Nephron (organoid): ENCODE measurements around the gene USHBP1.

Source experiments
- H3K27ac Mint-ChIP-seq, 3 experiments: 2 replicates each; pipeline ENCODE4 v1.8.0; 2020; ENCODE audit warnings: mixed read lengths in 3 of 3, mild to moderate bottlenecking in 2 of 3, moderate library complexity in 1 of 3
- H3K27me3 Mint-ChIP-seq: 2 replicates; pipeline ENCODE4 v1.8.0; 2021; ENCODE audit warnings: low read depth, mild to moderate bottlenecking, moderate library complexity, mixed read lengths
- H3K36me3 Mint-ChIP-seq: 2 replicates; pipeline ENCODE4 v1.8.0; 2020; ENCODE audit warnings: low read depth, mixed read lengths
- H3K4me1 Mint-ChIP-seq: 2 replicates; pipeline ENCODE4 v1.8.0; 2020; ENCODE audit warnings: mixed read lengths
- H3K4me3 Mint-ChIP-seq, 3 experiments: 2 replicates each; pipeline ENCODE4 v1.8.0; 2020; ENCODE audit warnings: mild to moderate bottlenecking in 3 of 3, mixed read lengths in 3 of 3, moderate library complexity in 2 of 3
- H3K9me3 Mint-ChIP-seq: 2 replicates; pipeline ENCODE4 v1.8.0; 2020; ENCODE audit warnings: mixed read lengths
- CTCF ChIP-seq, 3 experiments: fragments of 200-600 bp; sonication (generic); IDR thresholded peaks; one replicate each; pipeline ENCODE4 v1.5.0; 2021; ENCODE audit warnings: antibody characterized with exemption in 3 of 3; ENCODE audit not compliant: unreplicated experiment in 3 of 3

Gene USHBP1

DNA sequence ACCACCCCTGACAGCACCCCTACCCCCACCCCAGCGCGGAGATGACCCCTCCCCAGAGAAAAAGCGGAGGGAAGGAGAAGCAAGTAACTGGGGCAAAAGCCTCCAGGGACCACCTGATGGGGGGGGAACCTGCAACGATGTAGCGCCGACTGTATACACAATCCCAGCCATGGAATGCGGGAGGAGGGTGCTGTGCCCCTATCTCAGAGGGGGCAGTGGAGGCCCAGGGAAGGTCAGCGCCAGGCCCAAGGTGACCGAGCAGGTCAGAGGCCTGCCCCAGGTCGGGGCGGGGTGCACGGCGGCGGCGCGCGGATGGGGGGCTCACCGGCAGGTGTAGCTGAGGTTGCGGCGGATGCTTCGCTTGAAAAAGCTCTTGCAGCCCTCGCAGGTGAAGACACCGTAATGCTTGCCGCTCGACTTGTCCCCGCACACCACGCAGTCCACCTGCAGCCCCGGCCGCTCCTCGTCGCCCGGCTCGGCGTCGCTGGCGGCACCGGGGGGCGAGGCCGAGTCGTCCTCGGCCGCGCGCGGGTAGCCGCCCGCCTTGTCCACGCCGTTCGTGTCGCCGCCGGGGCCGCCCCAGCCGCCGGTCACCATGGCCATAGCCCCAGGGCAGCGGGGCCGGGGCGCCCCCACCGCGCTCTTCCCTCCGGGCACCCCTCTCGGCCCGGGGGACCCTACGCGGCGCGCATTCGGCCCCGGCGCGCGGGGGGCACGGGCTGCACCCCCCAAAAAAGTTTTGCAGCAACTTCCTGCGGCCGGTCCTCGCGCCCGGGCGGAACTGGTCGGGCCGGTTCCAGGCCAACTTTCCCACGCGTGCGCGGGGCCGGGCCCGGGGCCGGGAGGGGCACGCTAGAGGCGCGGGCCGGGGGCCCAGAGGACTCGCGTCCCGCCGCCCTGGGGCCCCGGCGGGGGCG lies 19.7 kb downstream of the USHBP1 start:
- H3K27me3 Mint-ChIP-seq, result peaks cover 8% of the 10 kb centered on the region
- peaks cover 40% of the 10 kb centered on the region for H3K4me1 Mint-ChIP-seq
- H3K36me3 Mint-ChIP-seq, result no peaks in the 10 kb centered on the region

GRCh38 chr19:17243830-17244617 lies 20.5 kb downstream of the USHBP1 start:
- peaks cover 37% of the 10 kb centered on the region for H3K4me1 Mint-ChIP-seq
- peak overlapping the region; percentile 87 to 94 (median 90) for H3K27ac Mint-ChIP-seq
- H3K4me3 Mint-ChIP-seq, result peak overlapping the region; percentile 90 to 94 (median 93)
- H3K27me3 Mint-ChIP-seq, result peaks cover 8% of the 10 kb centered on the region
- no peaks in the 10 kb centered on the region for H3K36me3 Mint-ChIP-seq
- no peak for TF ChIP-seq CTCF (IDR thresholded peaks at IDR 0.05; ENCODE audit: unreplicated experiment in 3 of 3)
- no peaks in the 10 kb centered on the region for H3K9me3 Mint-ChIP-seq

More for the DNA sequence above, 19.7 kb downstream of the USHBP1 start:
- Mint-ChIP-seq H3K4me3 (peak overlapping the region; percentile 90 to 94 (median 93)), H3K27ac (peak overlapping the region; percentile 80 to 94 (median 87)), H3K9me3 (no peaks in the 10 kb centered on the region)
- TF ChIP-seq CTCF (IDR thresholded peaks at IDR 0.05; ENCODE audit: unreplicated experiment in 3 of 3), result no peak

DNA sequence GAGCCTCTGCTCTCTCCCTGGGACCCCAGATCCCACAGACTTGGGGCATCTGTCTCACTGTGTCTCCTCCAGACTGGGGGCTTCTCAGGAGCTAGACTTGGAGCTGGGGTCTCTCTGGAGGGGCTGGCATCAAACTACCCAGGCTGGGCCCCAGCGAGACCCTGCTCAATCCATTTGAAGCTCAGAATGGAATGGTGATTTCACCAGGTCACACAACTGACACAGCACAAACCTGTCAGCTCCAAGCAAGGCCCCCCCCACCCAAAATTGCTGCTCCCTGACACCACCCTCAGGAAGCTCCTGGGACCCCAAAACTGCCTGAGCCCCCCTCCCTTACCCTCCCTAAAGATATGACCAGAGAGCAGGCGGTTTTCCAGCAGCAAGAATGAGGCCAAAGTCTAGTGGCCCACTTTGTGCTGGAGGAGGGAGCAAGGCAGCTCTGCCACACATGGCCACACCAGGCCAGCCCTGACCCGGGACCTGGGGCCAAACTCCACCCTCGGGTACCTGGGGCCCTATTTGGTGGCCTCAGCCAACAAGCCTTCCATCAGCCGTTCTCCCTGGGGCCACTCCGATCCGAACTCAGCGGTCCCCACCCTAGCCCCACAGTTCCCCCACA lies 21.2 kb downstream of the USHBP1 start:
- peaks cover 7% of the 10 kb centered on the region for H3K27me3 Mint-ChIP-seq
- no peaks in the 10 kb centered on the region for H3K9me3 Mint-ChIP-seq
- no peak for TF ChIP-seq CTCF (IDR thresholded peaks at IDR 0.05; ENCODE audit: unreplicated experiment in 3 of 3)
- peaks cover 30% of the 10 kb centered on the region for H3K4me1 Mint-ChIP-seq
- H3K36me3 Mint-ChIP-seq, result peaks cover 3% of the 10 kb centered on the region
- H3K27ac Mint-ChIP-seq, result peak overlapping the region; percentile 87 to 94 (median 90)
- H3K4me3 Mint-ChIP-seq, result peak overlapping the region; percentile 90 to 94 (median 93)

GRCh38 chr19:17242431-17243208 lies 21.9 kb downstream of the USHBP1 start:
- Mint-ChIP-seq H3K27me3 (peaks cover 4% of the 10 kb centered on the region), H3K4me1 (peaks cover 32% of the 10 kb centered on the region), H3K9me3 (no peaks in the 10 kb centered on the region), H3K36me3 (peaks cover 10% of the 10 kb centered on the region), H3K4me3 (peak overlapping the region; percentile 90 to 94 (median 93)), H3K27ac (peak overlapping the region; percentile 87 to 94 (median 90))
- no peak for TF ChIP-seq CTCF (IDR thresholded peaks at IDR 0.05; ENCODE audit: unreplicated experiment in 3 of 3)

GRCh38 chr19:17240826-17241399 lies 23.6 kb downstream of the USHBP1 start:
- Mint-ChIP-seq H3K4me3 (peak overlapping the region; percentile 65 to 76 (median 67)), H3K4me1 (peaks cover 24% of the 10 kb centered on the region), H3K36me3 (peaks cover 11% of the 10 kb centered on the region), H3K9me3 (no peaks in the 10 kb centered on the region), H3K27ac (peak overlapping the region; percentile 48 to 89 (median 65)), H3K27me3 (no peaks in the 10 kb centered on the region)
- TF ChIP-seq CTCF (IDR thresholded peaks at IDR 0.05; ENCODE audit: unreplicated experiment in 3 of 3), result no peak
